SK-N-SH (cell line): ENCODE results near the gene ETS2.

Experiments used
- NFIC ChIP-seq: IDR thresholded peaks from 2 replicates; pipeline ENCODE4 v1.4.0; 2012; ENCODE audit warnings: borderline replicate concordance
- TF ChIP-seq, protein P1 (sequence below): fragments of 150-350 bp; IDR thresholded peaks from 2 replicates; pipeline ENCODE4 v1.6.1; 2017; ENCODE audit warnings: antibody characterized with exemption, low read length, low read depth, borderline replicate concordance
- TF ChIP-seq, protein P2 (sequence below): fragments of 200-600 bp; sonication (generic); IDR thresholded peaks from 2 replicates; pipeline ENCODE4 v1.6.1; 2017; ENCODE audit warnings: antibody characterized with exemption, mild to moderate bottlenecking, moderate library complexity
- TF ChIP-seq, protein P3 (sequence below): IDR thresholded peaks from 2 replicates; pipeline ENCODE4 v1.4.0; 2012; ENCODE audit warnings: low read depth

DNA sequence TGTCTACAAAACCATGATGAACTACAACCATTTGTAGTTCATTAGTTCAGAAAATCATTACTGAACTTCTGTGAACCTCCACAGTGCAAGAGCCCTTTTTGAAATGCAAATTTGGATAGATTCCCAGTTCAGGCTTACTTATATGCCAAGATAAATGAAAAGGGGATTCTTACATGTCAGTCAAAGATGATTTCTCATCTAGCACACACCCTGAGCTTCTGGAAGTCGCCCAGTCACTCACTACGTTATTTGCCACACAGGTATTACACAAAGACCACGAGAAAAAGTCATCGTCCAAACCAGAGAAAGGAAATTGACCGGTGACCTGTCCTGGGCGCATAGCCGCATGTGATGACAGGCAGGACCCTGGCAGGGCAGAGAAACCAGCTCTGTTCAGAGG is 41.8 kb downstream of the ETS2 start:
- TF ChIP-seq, protein P1, sequence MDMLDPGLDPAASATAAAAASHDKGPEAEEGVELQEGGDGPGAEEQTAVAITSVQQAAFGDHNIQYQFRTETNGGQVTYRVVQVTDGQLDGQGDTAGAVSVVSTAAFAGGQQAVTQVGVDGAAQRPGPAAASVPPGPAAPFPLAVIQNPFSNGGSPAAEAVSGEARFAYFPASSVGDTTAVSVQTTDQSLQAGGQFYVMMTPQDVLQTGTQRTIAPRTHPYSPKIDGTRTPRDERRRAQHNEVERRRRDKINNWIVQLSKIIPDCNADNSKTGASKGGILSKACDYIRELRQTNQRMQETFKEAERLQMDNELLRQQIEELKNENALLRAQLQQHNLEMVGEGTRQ: no peak
- no peak for TF ChIP-seq NFIC
- TF ChIP-seq, protein P2, sequence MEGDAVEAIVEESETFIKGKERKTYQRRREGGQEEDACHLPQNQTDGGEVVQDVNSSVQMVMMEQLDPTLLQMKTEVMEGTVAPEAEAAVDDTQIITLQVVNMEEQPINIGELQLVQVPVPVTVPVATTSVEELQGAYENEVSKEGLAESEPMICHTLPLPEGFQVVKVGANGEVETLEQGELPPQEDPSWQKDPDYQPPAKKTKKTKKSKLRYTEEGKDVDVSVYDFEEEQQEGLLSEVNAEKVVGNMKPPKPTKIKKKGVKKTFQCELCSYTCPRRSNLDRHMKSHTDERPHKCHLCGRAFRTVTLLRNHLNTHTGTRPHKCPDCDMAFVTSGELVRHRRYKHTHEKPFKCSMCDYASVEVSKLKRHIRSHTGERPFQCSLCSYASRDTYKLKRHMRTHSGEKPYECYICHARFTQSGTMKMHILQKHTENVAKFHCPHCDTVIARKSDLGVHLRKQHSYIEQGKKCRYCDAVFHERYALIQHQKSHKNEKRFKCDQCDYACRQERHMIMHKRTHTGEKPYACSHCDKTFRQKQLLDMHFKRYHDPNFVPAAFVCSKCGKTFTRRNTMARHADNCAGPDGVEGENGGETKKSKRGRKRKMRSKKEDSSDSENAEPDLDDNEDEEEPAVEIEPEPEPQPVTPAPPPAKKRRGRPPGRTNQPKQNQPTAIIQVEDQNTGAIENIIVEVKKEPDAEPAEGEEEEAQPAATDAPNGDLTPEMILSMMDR: no peak
- TF ChIP-seq, protein P3, sequence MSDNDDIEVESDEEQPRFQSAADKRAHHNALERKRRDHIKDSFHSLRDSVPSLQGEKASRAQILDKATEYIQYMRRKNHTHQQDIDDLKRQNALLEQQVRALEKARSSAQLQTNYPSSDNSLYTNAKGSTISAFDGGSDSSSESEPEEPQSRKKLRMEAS: no peak
